ENCODE measurements around the gene MAGI2.
"Not testable (repeated sequence)": the region's sequence is repeated elsewhere in the genome, so short reads cannot be mapped to it uniquely, and the experiment has no call there.

Gene MAGI2

GRCh38 chr7:79451580-79451979, 1.9 kb downstream of the MAGI2 start:
- DNase-seq (ENCODE audit: low read depth) = no peak

- DNase-seq (ENCODE audit: low read depth) = not testable (repeated sequence)
Measured at GRCh38 chr7:79442766-79443165, 10.7 kb downstream of the MAGI2 start.

- no peak for DNase-seq (ENCODE audit: low read depth)
Measured at GRCh38 chr7:79436378-79436777, 17.1 kb downstream of the MAGI2 start.

GRCh38 chr7:79434867-79435266, 18.6 kb downstream of the MAGI2 start:
- DNase-seq (ENCODE audit: low read depth) = no peak

GRCh38 chr7:79434098-79434497, 19.4 kb downstream of the MAGI2 start:
- DNase-seq (ENCODE audit: low read depth) = peak; percentile 67

- DNase-seq (ENCODE audit: low read depth) = peak; percentile 7
Measured at GRCh38 chr7:79430391-79430790, 23.1 kb downstream of the MAGI2 start.

- no peak for DNase-seq (ENCODE audit: low read depth)
Measured at GRCh38 chr7:79425665-79426064, 27.8 kb downstream of the MAGI2 start.

GRCh38 chr7:79421751-79422150, 31.7 kb downstream of the MAGI2 start:
- DNase-seq (ENCODE audit: low read depth) = no peak

- peak; percentile 95 for DNase-seq (ENCODE audit: low read depth)
Measured at GRCh38 chr7:79420464-79420863, 33.0 kb downstream of the MAGI2 start.

- DNase-seq (ENCODE audit: low read depth) = peak; percentile 71
Measured at GRCh38 chr7:79414910-79415309, 38.6 kb downstream of the MAGI2 start.

GRCh38 chr7:79412915-79413314, 40.6 kb downstream of the MAGI2 start:
- no peak for DNase-seq (ENCODE audit: low read depth)

- DNase-seq (ENCODE audit: low read depth) = no peak
Measured at GRCh38 chr7:79412438-79412837, 41.0 kb downstream of the MAGI2 start.

- no peak for DNase-seq (ENCODE audit: low read depth)
Measured at GRCh38 chr7:79410345-79410744, 43.1 kb downstream of the MAGI2 start.

GRCh38 chr7:79407351-79407750, 46.1 kb downstream of the MAGI2 start:
- DNase-seq (ENCODE audit: low read depth) = no peak

- no peak for DNase-seq (ENCODE audit: low read depth)
Measured at GRCh38 chr7:79406371-79406770, 47.1 kb downstream of the MAGI2 start.

- DNase-seq (ENCODE audit: low read depth) = no peak
Measured at GRCh38 chr7:79405368-79405767, 48.1 kb downstream of the MAGI2 start.

GRCh38 chr7:79403879-79404278, 49.6 kb downstream of the MAGI2 start:
- no peak for DNase-seq (ENCODE audit: low read depth)

GRCh38 chr7:79403451-79403850, 50.0 kb downstream of the MAGI2 start:
- peak; percentile 69 for DNase-seq (ENCODE audit: low read depth)

GRCh38 chr7:79401254-79401653, 52.2 kb downstream of the MAGI2 start:
- peak; percentile 65 for DNase-seq (ENCODE audit: low read depth)

GRCh38 chr7:79400222-79400621, 53.2 kb downstream of the MAGI2 start:
- DNase-seq (ENCODE audit: low read depth) = no peak

GRCh38 chr7:79398138-79398749, 55.2 kb downstream of the MAGI2 start:
- DNase-seq (ENCODE audit: low read depth) = no peak

- DNase-seq (ENCODE audit: low read depth) = peak; percentile 43
Measured at GRCh38 chr7:79386688-79387422, 66.6 kb downstream of the MAGI2 start.

- DNase-seq (ENCODE audit: low read depth) = no peak
Measured at GRCh38 chr7:79381921-79382320, 71.5 kb downstream of the MAGI2 start.

GRCh38 chr7:79377097-79377496, 76.4 kb downstream of the MAGI2 start:
- DNase-seq (ENCODE audit: low read depth) = peak; percentile 66
